ENCODE measurements around the gene SLIRP. TPM values are rescaled to one million over a fixed set of nuclear protein-coding genes. Genes with fewer than 3 reads are reported as not detected.
"Not testable (repeated sequence)": the region's sequence is repeated elsewhere in the genome, so short reads cannot be mapped to it uniquely, and the experiment has no call there.

SLIRP gene
- total RNA-seq, 5 donors from 2014 or later (not counting 1 experiment from before 2014, with no cell fraction given), result 32.2 to 45.8 (median 40.3) TPM

DNA sequence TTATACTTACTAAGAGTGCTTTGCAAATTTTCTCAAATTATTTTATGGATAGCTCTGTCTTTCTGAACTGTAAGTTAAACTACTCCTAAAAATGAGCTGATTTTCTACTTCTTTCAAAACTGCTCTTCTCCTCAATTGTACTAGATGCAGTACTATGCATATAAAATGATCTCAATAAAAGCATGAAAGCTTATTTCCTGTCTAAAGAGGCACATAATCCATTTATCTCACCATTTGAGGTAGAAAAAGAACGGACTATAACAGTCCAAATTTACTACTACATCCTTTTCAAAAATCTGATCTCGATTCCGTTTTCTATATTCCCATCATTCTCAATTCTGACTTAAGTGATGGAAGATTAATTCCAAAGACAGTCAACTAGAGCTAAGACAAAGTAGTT, 14.4 kb downstream of the SLIRP start:
- ChIA-PET CTCF (no interaction called here), POLR2A (interaction anchor here in 1 of 2 donors (0.9 kb wide), 1 partner anchor 11 kb away, joined by 10 read pairs; no protein-coding TSS in a partner anchor)
- H3K27ac Mint-ChIP-seq, result no peak overlapping the region
- no peaks in the 10 kb centered on the region for H3K9me3 Mint-ChIP-seq
- no peaks in the 10 kb centered on the region for H3K27me3 ChIP-seq (replicated peaks in 1 of 2; ENCODE audit: control insufficient read depth in 2 of 2, extremely low read depth in 1 of 2, insufficient read depth in 2 of 2, low read length in 1 of 2)
- ATAC-seq (replicated peaks in 1 of 4) (no peak), DNase-seq (no peak)
- H3K36me3 Mint-ChIP-seq, result peaks cover 62% of the 10 kb centered on the region
- no peak overlapping the region for H3K27ac ChIP-seq (ENCODE audit: low read length)
- H3K27me3 Mint-ChIP-seq, result no peaks in the 10 kb centered on the region
- H3K4me1 Mint-ChIP-seq, result peaks cover 0 to 5% (median 0%) of the 10 kb centered on the region in 3 donors
- H3K4me3 Mint-ChIP-seq, result no peak overlapping the region
- WGBS (ENCODE audit: insufficient coverage), result no CpG with 5 or more reads among the region's 3 CpGs
- no peaks in the 10 kb centered on the region for H3K9me3 ChIP-seq
- H3K36me3 ChIP-seq (ENCODE audit: control insufficient read depth in 2 of 2, extremely low read depth in 1 of 2, insufficient read depth in 1 of 2, low read length in 1 of 2), result peaks cover 9 to 86% of the 10 kb centered on the region in 2 donors
- no peaks in the 10 kb centered on the region for H3K4me1 ChIP-seq (ENCODE audit: control insufficient read depth in 1 of 2, extremely low read depth in 1 of 2, insufficient read depth in 2 of 2, low read length in 2 of 2)
- H3K4me3 ChIP-seq (ENCODE audit: control insufficient read depth in 1 of 2, extremely low read depth in 1 of 2, low read length in 1 of 2), result no peak overlapping the region

DNA sequence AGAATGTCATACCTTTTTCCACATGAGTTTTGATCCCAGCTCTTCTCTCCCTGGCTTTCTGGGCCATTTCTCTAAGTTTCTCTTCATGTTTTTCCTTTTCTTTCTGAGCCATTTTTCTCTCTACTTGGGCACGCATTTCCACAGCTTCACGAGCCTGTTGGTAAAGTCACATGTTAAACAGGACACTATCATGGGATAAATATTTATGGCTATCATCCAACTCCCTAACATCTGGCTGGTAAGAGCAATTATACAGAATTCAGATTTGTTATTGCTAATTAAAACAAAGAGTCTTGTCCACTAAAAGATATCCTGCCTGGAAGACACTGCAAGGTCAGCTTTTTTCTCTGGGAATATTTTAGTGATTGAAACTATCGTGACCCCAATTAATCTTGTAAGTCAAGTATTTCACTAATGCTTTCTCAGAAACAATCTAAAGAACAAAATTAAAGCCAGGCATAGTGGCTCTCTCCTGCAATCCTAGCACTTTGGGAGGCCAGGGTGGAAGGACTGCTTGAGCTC, 23.1 kb downstream of the SLIRP start:
- Mint-ChIP-seq H3K4me3 (no peak overlapping the region), H3K36me3 (peaks cover 61% of the 10 kb centered on the region), H3K9me3 (no peaks in the 10 kb centered on the region), H3K27me3 (no peaks in the 10 kb centered on the region), H3K4me1 (peaks cover 0 to 12% (median 0%) of the 10 kb centered on the region in 3 donors), H3K27ac (peak overlapping the region in 1 of 2 donors; percentile 45)
- Histone ChIP-seq H3K4me1 (ENCODE audit: control insufficient read depth in 1 of 2, extremely low read depth in 1 of 2, insufficient read depth in 2 of 2, low read length in 2 of 2) (no peaks in the 10 kb centered on the region), H3K9me3 (no peaks in the 10 kb centered on the region), H3K4me3 (ENCODE audit: control insufficient read depth in 1 of 2, extremely low read depth in 1 of 2, low read length in 1 of 2) (no peak overlapping the region), H3K27me3 (replicated peaks in 1 of 2; ENCODE audit: control insufficient read depth in 2 of 2, extremely low read depth in 1 of 2, insufficient read depth in 2 of 2, low read length in 1 of 2) (no peaks in the 10 kb centered on the region), H3K36me3 (ENCODE audit: control insufficient read depth in 2 of 2, extremely low read depth in 1 of 2, insufficient read depth in 1 of 2, low read length in 1 of 2) (peaks cover 0 to 97% of the 10 kb centered on the region in 2 donors), H3K27ac (ENCODE audit: low read length) (no peak overlapping the region)
- no CpG with 5 or more reads among the region's 3 CpGs for WGBS (ENCODE audit: insufficient coverage)
- POLR2A ChIA-PET, result interaction anchor here in 1 of 2 donors (0.6 kb wide), 1 partner anchor 10 kb away, joined by 3 read pairs; no protein-coding TSS in a partner anchor
- DNase-seq, result no peak
- ATAC-seq (replicated peaks in 1 of 4), result no peak
- CTCF ChIA-PET, result no interaction called here

DNA sequence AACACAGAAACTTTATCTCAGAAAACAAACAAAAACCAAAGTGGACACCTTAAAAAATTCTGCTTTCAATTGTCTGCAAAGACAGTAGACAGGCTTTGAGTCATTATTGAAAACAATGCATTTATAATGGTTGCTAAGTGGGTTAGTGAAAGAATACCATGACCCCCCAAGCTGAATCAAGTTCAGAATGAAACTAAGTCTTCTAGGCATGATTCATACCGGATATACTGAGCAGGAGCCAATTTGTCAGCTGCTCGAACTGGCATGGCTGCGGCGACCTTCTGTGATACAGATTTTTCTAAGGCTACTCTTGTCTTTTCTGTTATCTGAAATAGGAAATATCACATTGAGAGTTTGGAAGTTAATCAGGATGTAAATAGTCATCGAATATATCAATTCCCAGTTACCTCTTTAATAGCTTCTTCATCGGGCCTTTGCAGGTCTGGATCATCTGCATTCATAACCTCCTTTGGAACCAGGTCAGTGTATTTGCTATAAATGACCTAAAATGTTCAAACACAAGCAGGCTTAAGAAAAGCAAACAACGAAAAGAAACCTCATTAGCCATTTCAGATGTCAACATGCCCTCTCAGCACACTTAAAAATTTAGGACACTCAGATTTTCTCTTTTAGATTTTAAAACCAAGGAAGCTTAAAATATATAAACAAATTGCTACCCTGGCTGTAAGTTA, 30.8 kb downstream of the SLIRP start:
- peaks cover 0 to 4% of the 10 kb centered on the region in 2 experiments for H3K4me1 ChIP-seq (ENCODE audit: control insufficient read depth in 1 of 2, extremely low read depth in 1 of 2, insufficient read depth in 2 of 2, low read length in 2 of 2)
- Mint-ChIP-seq H3K27ac (peak overlapping the region; percentile 40 to 57), H3K27me3 (no peaks in the 10 kb centered on the region), H3K4me1 (peaks cover 25 to 35% (median 31%) of the 10 kb centered on the region in 3 donors), H3K9me3 (no peaks in the 10 kb centered on the region), H3K36me3 (peaks cover 55% of the 10 kb centered on the region), H3K4me3 (no peak overlapping the region)
- peak in 1 of 35 experiments; percentile 35 for DNase-seq
- WGBS (ENCODE audit: insufficient coverage), result 20% methylated on average over 1 of the region's 7 CpGs
- POLR2A ChIA-PET, result no interaction called here
- H3K27ac ChIP-seq (ENCODE audit: low read length), result peak overlapping the region; percentile 42
- peak in 3 of 4 experiments; percentile 43 to 77 (median 49) for ATAC-seq (replicated peaks in 1 of 4)
- CTCF ChIA-PET, result no interaction called here
- no peaks in the 10 kb centered on the region for H3K9me3 ChIP-seq
- no peaks in the 10 kb centered on the region for H3K27me3 ChIP-seq (replicated peaks in 1 of 2; ENCODE audit: control insufficient read depth in 2 of 2, extremely low read depth in 1 of 2, insufficient read depth in 2 of 2, low read length in 1 of 2)
- H3K4me3 ChIP-seq (ENCODE audit: control insufficient read depth in 1 of 2, extremely low read depth in 1 of 2, low read length in 1 of 2), result no peak overlapping the region
- peaks cover 9 to 68% of the 10 kb centered on the region in 2 donors for H3K36me3 ChIP-seq (ENCODE audit: control insufficient read depth in 2 of 2, extremely low read depth in 1 of 2, insufficient read depth in 1 of 2, low read length in 1 of 2)

DNA sequence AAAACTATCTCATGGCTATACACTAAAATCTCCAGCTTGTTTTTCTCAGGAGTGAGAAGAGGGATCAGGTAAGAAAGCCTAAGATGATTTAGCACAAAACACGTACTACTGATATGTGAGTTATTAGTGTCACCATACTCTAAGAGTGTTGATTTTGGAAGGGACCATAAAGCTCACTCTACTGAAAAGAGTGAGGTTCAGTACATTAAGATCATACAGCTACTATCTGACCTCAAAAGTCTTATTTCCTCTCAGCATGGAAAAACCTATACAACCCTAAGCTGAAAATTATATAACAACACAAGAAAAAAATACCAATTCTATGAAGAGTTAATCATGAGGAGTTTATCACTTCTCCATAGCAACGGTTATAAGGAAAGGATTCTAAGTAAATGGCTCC, 33.5 kb downstream of the SLIRP start:
- ATAC-seq (replicated peaks in 1 of 4), result no peak
- Mint-ChIP-seq H3K36me3 (peaks cover 52% of the 10 kb centered on the region), H3K27ac (no peak overlapping the region)

DNA sequence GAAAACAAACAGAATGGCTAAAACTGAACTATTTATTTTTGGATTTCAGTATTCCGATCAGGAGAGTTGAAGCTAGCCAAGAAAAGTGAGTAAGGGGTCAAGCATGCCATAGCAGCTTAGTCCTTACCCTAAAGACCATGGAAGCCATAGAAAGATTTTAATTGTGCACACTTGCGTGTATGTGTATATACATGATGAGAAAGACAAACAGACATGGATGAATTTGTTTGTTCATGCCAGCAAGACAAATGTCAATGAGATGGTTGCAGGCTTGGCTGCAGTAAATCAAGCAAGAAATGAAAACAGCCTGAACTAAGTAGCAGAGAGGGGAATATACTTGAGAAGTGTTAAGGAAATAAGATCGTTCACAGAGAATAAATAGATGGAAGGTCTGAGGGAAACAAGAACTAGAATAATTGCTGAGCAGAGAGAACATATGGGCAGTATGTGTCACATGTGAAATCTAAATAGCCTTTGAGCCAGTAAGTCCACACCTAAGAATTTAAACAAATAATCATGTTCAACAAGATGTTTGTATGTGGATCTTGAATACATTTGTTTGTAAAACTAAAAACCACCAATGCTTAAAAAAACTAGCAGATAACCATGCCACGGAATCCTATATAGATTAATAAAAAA, 38.3 kb downstream of the SLIRP start:
- H3K4me3 ChIP-seq (ENCODE audit: control insufficient read depth in 1 of 2, extremely low read depth in 1 of 2, low read length in 1 of 2), result no peak overlapping the region
- no peaks in the 10 kb centered on the region for H3K27me3 Mint-ChIP-seq
- peaks cover 0 to 4% of the 10 kb centered on the region in 2 experiments for H3K4me1 ChIP-seq (ENCODE audit: control insufficient read depth in 1 of 2, extremely low read depth in 1 of 2, insufficient read depth in 2 of 2, low read length in 2 of 2)
- ChIA-PET CTCF (interaction anchor here in 1 of 2 donors (1.1 kb wide), 1 partner anchor 11 kb away, joined by 3 read pairs; no protein-coding TSS in a partner anchor), POLR2A (interaction anchor here in 1 of 2 donors (0.6 kb wide), 1 partner anchor 14 kb away, joined by 4 read pairs; no protein-coding TSS in a partner anchor)
- H3K4me3 Mint-ChIP-seq, result no peak overlapping the region
- H3K9me3 ChIP-seq, result no peaks in the 10 kb centered on the region
- no peak for ATAC-seq (replicated peaks in 1 of 4)
- H3K4me1 Mint-ChIP-seq, result peaks cover 37 to 56% (median 39%) of the 10 kb centered on the region in 3 donors
- 100% methylated on average over 1 of the region's 4 CpGs for WGBS (ENCODE audit: insufficient coverage)
- H3K9me3 Mint-ChIP-seq, result no peaks in the 10 kb centered on the region
- peaks cover 11 to 59% of the 10 kb centered on the region in 2 donors for H3K36me3 ChIP-seq (ENCODE audit: control insufficient read depth in 2 of 2, extremely low read depth in 1 of 2, insufficient read depth in 1 of 2, low read length in 1 of 2)
- peaks cover 55% of the 10 kb centered on the region for H3K36me3 Mint-ChIP-seq
- DNase-seq, result no peak
- no peak overlapping the region for H3K27ac ChIP-seq (ENCODE audit: low read length)
- no peak overlapping the region for H3K27ac Mint-ChIP-seq
- no peaks in the 10 kb centered on the region for H3K27me3 ChIP-seq (replicated peaks in 1 of 2; ENCODE audit: control insufficient read depth in 2 of 2, extremely low read depth in 1 of 2, insufficient read depth in 2 of 2, low read length in 1 of 2)

More for the DNA sequence above, 33.5 kb downstream of the SLIRP start:
- no peak overlapping the region for H3K27ac ChIP-seq (ENCODE audit: low read length)
- Mint-ChIP-seq H3K9me3 (no peaks in the 10 kb centered on the region), H3K27me3 (no peaks in the 10 kb centered on the region), H3K4me1 (peaks cover 45 to 49% (median 47%) of the 10 kb centered on the region in 3 donors), H3K4me3 (no peak overlapping the region)
- no peaks in the 10 kb centered on the region for H3K27me3 ChIP-seq (replicated peaks in 1 of 2; ENCODE audit: control insufficient read depth in 2 of 2, extremely low read depth in 1 of 2, insufficient read depth in 2 of 2, low read length in 1 of 2)
- no CpG with 5 or more reads among the region's 2 CpGs for WGBS (ENCODE audit: insufficient coverage)
- H3K4me3 ChIP-seq (ENCODE audit: control insufficient read depth in 1 of 2, extremely low read depth in 1 of 2, low read length in 1 of 2), result no peak overlapping the region
- DNase-seq, result no peak
- ChIA-PET POLR2A (interaction anchor here in 1 of 2 donors (0.9 kb wide), 1 partner anchor 10 kb away, joined by 3 read pairs; no protein-coding TSS in a partner anchor), CTCF (interaction anchor here in 1 of 2 donors (0.6 kb wide), 1 partner anchor 21 kb away, joined by 4 read pairs; no protein-coding TSS in a partner anchor)
- H3K36me3 ChIP-seq (ENCODE audit: control insufficient read depth in 2 of 2, extremely low read depth in 1 of 2, insufficient read depth in 1 of 2, low read length in 1 of 2), result peaks cover 16 to 60% of the 10 kb centered on the region in 2 donors
- peaks cover 0 to 4% of the 10 kb centered on the region in 2 experiments for H3K4me1 ChIP-seq (ENCODE audit: control insufficient read depth in 1 of 2, extremely low read depth in 1 of 2, insufficient read depth in 2 of 2, low read length in 2 of 2)
- no peaks in the 10 kb centered on the region for H3K9me3 ChIP-seq

DNA sequence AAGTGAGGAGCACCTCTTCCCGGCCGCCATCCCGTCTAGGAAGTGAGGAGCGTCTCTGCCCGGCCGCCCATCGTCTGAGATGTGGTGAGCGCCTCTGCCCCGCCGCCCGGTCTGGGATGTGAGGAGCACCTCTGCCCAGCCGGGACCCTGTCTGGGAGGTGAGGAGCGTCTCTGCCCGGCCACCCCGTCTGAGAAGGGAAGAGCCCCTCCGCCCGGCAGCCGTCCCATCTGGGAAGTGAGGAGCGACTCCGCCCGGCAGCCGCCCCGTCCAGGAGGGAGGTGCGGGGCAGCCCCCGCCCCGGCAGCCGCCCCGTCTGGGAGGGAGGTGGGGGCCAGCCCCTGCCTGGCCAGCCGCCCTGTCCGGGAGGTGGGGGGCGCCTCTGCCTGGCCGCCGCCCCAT, 39.5 kb downstream of the SLIRP start:
- H3K9me3 Mint-ChIP-seq; H3K27me3 ChIP-seq (replicated peaks in 1 of 2; ENCODE audit: control insufficient read depth in 2 of 2, extremely low read depth in 1 of 2, insufficient read depth in 2 of 2, low read length in 1 of 2); H3K4me3 ChIP-seq (ENCODE audit: control insufficient read depth in 1 of 2, extremely low read depth in 1 of 2, low read length in 1 of 2); H3K27ac Mint-ChIP-seq; CTCF ChIA-PET; H3K9me3 ChIP-seq; DNase-seq; H3K27me3 Mint-ChIP-seq; POLR2A ChIA-PET; H3K27ac ChIP-seq (ENCODE audit: low read length); H3K4me1 ChIP-seq (ENCODE audit: control insufficient read depth in 1 of 2, extremely low read depth in 1 of 2, insufficient read depth in 2 of 2, low read length in 2 of 2); H3K4me3 Mint-ChIP-seq; ATAC-seq (replicated peaks in 1 of 4): not testable (repeated sequence)
- H3K4me1 Mint-ChIP-seq, result peaks cover 31 to 55% (median 32%) of the 10 kb centered on the region in 3 donors
- 91% methylated on average over 28 of the region's 33 CpGs for WGBS (ENCODE audit: insufficient coverage)
- H3K36me3 ChIP-seq (ENCODE audit: control insufficient read depth in 2 of 2, extremely low read depth in 1 of 2, insufficient read depth in 1 of 2, low read length in 1 of 2), result peaks cover 7 to 66% of the 10 kb centered on the region in 2 donors
- H3K36me3 Mint-ChIP-seq, result peaks cover 50% of the 10 kb centered on the region

Data from T-cell (primary cell).